Thoracic aorta (tissue), 2 donors: ENCODE data around the gene MOB3B. TPM values are rescaled to one million over a fixed set of nuclear protein-coding genes. Genes with fewer than 3 reads are reported as not detected.

ENCODE experiments used
- ATAC-seq: fragments of 150-250 bp; one replicate; pipeline ENCODE4 v1.8.0; 2017; ENCODE audit warnings: low read depth; ENCODE audit not compliant: insufficient number of reproducible peaks, low FRiP score
- DNase-seq: peaks from one replicate; pipeline ENCODE4 v3.0.0-alpha.2; 2020; ENCODE audit warnings: low spot score
- H3K27ac ChIP-seq, 2 donors: fragments of 200-600 bp; sonication (generic); 1 replicate in 1 of 2; 2 replicates in 1 of 2; pipeline ENCODE4 v1.5.1; 2016; ENCODE audit warnings: mild to moderate bottlenecking in 2 of 2, moderate library complexity in 2 of 2
- H3K27me3 ChIP-seq: fragments of 200-600 bp; sonication (generic); replicated peaks from 2 replicates; pipeline ENCODE4 v1.6.0; 2016; ENCODE audit warnings: mild to moderate bottlenecking; ENCODE audit not compliant: insufficient read depth
- H3K36me3 ChIP-seq: fragments of 200-600 bp; sonication (generic); one replicate; pipeline ENCODE4 v1.5.1; 2016
- H3K4me1 ChIP-seq, 2 donors: fragments of 200-600 bp; sonication (generic); 1 replicate in 1 of 2; 2 replicates in 1 of 2; pipeline versions ENCODE4 v1.5.1 to v1.6.0; 2016; ENCODE audit warnings: low read depth in 2 of 2, mild to moderate bottlenecking in 1 of 2; ENCODE audit not compliant: control insufficient read depth in 1 of 2
- H3K4me3 ChIP-seq: fragments of 200-600 bp; sonication (generic); 2 replicates; pipeline ENCODE4 v1.5.1; 2016; ENCODE audit warnings: mild to moderate bottlenecking
- H3K9me3 ChIP-seq: fragments of 200-600 bp; sonication (generic); 2 replicates; pipeline ENCODE4 v1.5.1; 2016
- CTCF ChIP-seq: fragments of 200-600 bp; sonication (generic); IDR thresholded peaks from one replicate; pipeline ENCODE4 v1.5.1; 2019; ENCODE audit warnings: antibody characterized with exemption
- total RNA-seq, 2 donors: library from RNA; depleted of rRNA; stranded (reverse); fragments of >200 nt; gene quantifications; one replicate each; pipeline versions ENCODE4 v1.1.0 to v1.2.3, GENCODE V29; 2016

Gene MOB3B
- total RNA-seq, 2 donors from 2014 or later: 6.6 to 11.1 TPM

GRCh38 chr9:27556470-27556869 lies 26.9 kb upstream of the MOB3B start:
- Histone ChIP-seq H3K4me1 (no peaks in the 10 kb centered on the region), H3K9me3 (no peaks in the 10 kb centered on the region), H3K27me3 (no peaks in the 10 kb centered on the region), H3K27ac (no peak overlapping the region), H3K4me3 (no peak overlapping the region), H3K36me3 (peaks cover 24% of the 10 kb centered on the region)
- no peak for TF ChIP-seq CTCF
- no peak for ATAC-seq
- DNase-seq: no peak

GRCh38 chr9:27554712-27555111 lies 25.1 kb upstream of the MOB3B start:
- DNase-seq: no peak
- Histone ChIP-seq H3K9me3 (no peaks in the 10 kb centered on the region), H3K27ac (no peak overlapping the region), H3K4me1 (no peaks in the 10 kb centered on the region), H3K36me3 (peaks cover 19% of the 10 kb centered on the region), H3K4me3 (no peak overlapping the region), H3K27me3 (no peaks in the 10 kb centered on the region)
- no peak for TF ChIP-seq CTCF
- no peak for ATAC-seq

- ATAC-seq (no peak), DNase-seq (no peak)
- Histone ChIP-seq H3K27ac (no peak overlapping the region), H3K4me3 (no peak overlapping the region), H3K27me3 (no peaks in the 10 kb centered on the region), H3K36me3 (no peaks in the 10 kb centered on the region), H3K9me3 (no peaks in the 10 kb centered on the region), H3K4me1 (no peaks in the 10 kb centered on the region)
- no peak for TF ChIP-seq CTCF
Measured at GRCh38 chr9:27549196-27549755, 19.7 kb upstream of the MOB3B start.

GRCh38 chr9:27548055-27548741 lies 18.6 kb upstream of the MOB3B start:
- H3K27me3 ChIP-seq: no peaks in the 10 kb centered on the region
- H3K36me3 ChIP-seq: no peaks in the 10 kb centered on the region
- DNase-seq: no peak
- H3K27ac ChIP-seq: no peak overlapping the region
- H3K4me3 ChIP-seq: no peak overlapping the region
- no peaks in the 10 kb centered on the region for H3K4me1 ChIP-seq
- ATAC-seq: peak; percentile 72
- H3K9me3 ChIP-seq: no peaks in the 10 kb centered on the region
- TF ChIP-seq CTCF: peak; percentile 46

- Histone ChIP-seq H3K9me3 (no peaks in the 10 kb centered on the region), H3K4me1 (peaks cover 10 to 23% of the 10 kb centered on the region in 2 donors), H3K4me3 (no peak overlapping the region), H3K27me3 (no peaks in the 10 kb centered on the region), H3K36me3 (no peaks in the 10 kb centered on the region), H3K27ac (no peak overlapping the region)
- ATAC-seq (no peak), DNase-seq (no peak)
- TF ChIP-seq CTCF: no peak
Measured at GRCh38 chr9:27545471-27545870, 15.9 kb upstream of the MOB3B start.
